ENCODE measurements around the gene DEPDC7. TPM values are rescaled to one million over a fixed set of nuclear protein-coding genes. Genes with fewer than 3 reads are reported as not detected.

DEPDC7 gene
- total and polyA plus RNA-seq, 2 of the 4 experiments (the other 2 are of a cell fraction) = 7.4 to 9.7 TPM

GRCh38 chr11:33059331-33060007 is 43.8 kb downstream of the DEPDC7 start:
- H2BK5ac ChIP-seq (ENCODE audit: low read depth, low read length, poor library complexity, severe bottlenecking) = no peak overlapping the region
- H4K5ac ChIP-seq (ENCODE audit: low read depth, low read length) = no peak overlapping the region
- no peak overlapping the region for H3K4me3 ChIP-seq (ENCODE audit: insufficient read depth, low read depth, low read length)
- peaks cover 7% of the 10 kb centered on the region; the same call in 1 of the 2 replicates for H3K4me1 ChIP-seq (ENCODE audit: control insufficient read depth, insufficient read depth, low read length)
- ChIA-PET CTCF (no interaction called here), POLR2A (ENCODE audit: unreplicated experiment) (no interaction called here)
- no peak overlapping the region for H2BK15ac ChIP-seq (ENCODE audit: low read depth, low read length)
- no peak overlapping the region for H3K14ac ChIP-seq (replicated peaks; ENCODE audit: low read depth, low read length)
- H3K27me3 ChIP-seq (ENCODE audit: control insufficient read depth, insufficient read depth, low read length) = no peaks in the 10 kb centered on the region
- no peak overlapping the region for H2BK120ac ChIP-seq (ENCODE audit: low read depth, low read length)
- H3K9ac ChIP-seq (ENCODE audit: low read depth, low read length) = no peak overlapping the region
- WGBS, 2 experiments (ENCODE audit: extremely low coverage in 2 of 2, insufficient read length in 1 of 2) = 71% methylated on average over 1 of the region's 5 CpGs; no CpG with 5 or more reads in 1 of the 2 experiments
- peaks cover 17% of the 10 kb centered on the region; the same call in 1 of the 2 replicates for H3K9me1 ChIP-seq (ENCODE audit: insufficient read depth, low read length)
- H3K27ac ChIP-seq (ENCODE audit: insufficient read depth, low read length) = no peak overlapping the region
- intact Hi-C loops (cut with micrococcal nuclease) (loop anchor here (5.0 kb wide), 1 partner anchor 167 kb away; the partner anchor contains the start of gene QSER1), in situ Hi-C loops (cut with MboI; ENCODE audit: low sequenced_read_pairs) (loop anchor here (5.0 to 25.0 kb wide), 3 partner anchors 102 to 472 kb away; partner anchors contain the start of genes EIF3M and PRRG4), dilution Hi-C loops (cut with HindIII; ENCODE audit: low sequenced_read_pairs, unreplicated experiment) (no loop called here)
- no peak overlapping the region for H3K18ac ChIP-seq (ENCODE audit: low read depth, low read length)
- H3K79me1 ChIP-seq (ENCODE audit: low read depth in 1 of 2, low read length in 2 of 2) = peaks cover 0 to 14% of the 10 kb centered on the region in 2 experiments; a peak in 2 of 4 replicates
- H2AFZ ChIP-seq (replicated peaks; ENCODE audit: low read length, poor library complexity) = no peak overlapping the region
- no peaks in the 10 kb centered on the region for H3K9me3 ChIP-seq (ENCODE audit: control insufficient read depth, insufficient read depth, low read length)
- H3K36me3 ChIP-seq (ENCODE audit: control insufficient read depth, insufficient read depth, low read length) = peaks cover 28% of the 10 kb centered on the region
- H4K91ac ChIP-seq (ENCODE audit: insufficient read depth, low read depth, low read length) = no peak overlapping the region
- H3K56ac ChIP-seq (ENCODE audit: extremely low read depth, insufficient read depth, low read length) = no peak overlapping the region
- no peaks in the 10 kb centered on the region for H4K20me1 ChIP-seq (ENCODE audit: insufficient read depth, low read length)
- DNase-seq (no peak), ATAC-seq (ENCODE audit: low read depth) (no peak)
- no peak overlapping the region for H2AK5ac ChIP-seq (ENCODE audit: low read depth, low read length)
- no peak for TF ChIP-seq ELK1 (IDR thresholded peaks at IDR 0.05; ENCODE audit: borderline replicate concordance, low read depth, low read length)
- no peak overlapping the region for H2BK20ac ChIP-seq (ENCODE audit: low read depth, low read length)
- no peak overlapping the region for H3K4me2 ChIP-seq (ENCODE audit: low read depth, low read length)
- no peak overlapping the region for H3K4ac ChIP-seq (ENCODE audit: low read depth, low read length)
- no peak overlapping the region for H2AK9ac ChIP-seq (replicated peaks; ENCODE audit: low read depth, low read length, poor library complexity)
- BruUV-seq (replicated peaks) = no TSS peak
- no peak overlapping the region for H4K8ac ChIP-seq (ENCODE audit: low read depth in 2 of 2, low read length in 2 of 2)
- H3K23ac ChIP-seq (ENCODE audit: low read depth, low read length) = no peak overlapping the region

Data from IMR-90 (cell line).